Endodermal cell (in vitro differentiated cells): ENCODE results near the gene CNPY3. TPM values are rescaled to one million over a fixed set of nuclear protein-coding genes. Genes with fewer than 3 reads are reported as not detected.
"Not testable (repeated sequence)": the region's sequence is repeated elsewhere in the genome, so short reads cannot be mapped to it uniquely, and the experiment has no call there.

Source experiments
- DNase-seq: peaks from one replicate; pipeline ENCODE4 v3.0.0-alpha.2; 2017
- H3K27ac ChIP-seq: 2 replicates; pipeline ENCODE4 v1.5.1; 2013; ENCODE audit warnings: mild to moderate bottlenecking, low read depth, low read length, moderate library complexity
- H3K27me3 ChIP-seq: 2 replicates; pipeline ENCODE4 v1.6.1; 2013; ENCODE audit warnings: mild to moderate bottlenecking, low read length, moderate library complexity; ENCODE audit not compliant: insufficient read depth, control insufficient read depth, poor library complexity, severe bottlenecking
- H3K36me3 ChIP-seq: 2 replicates; pipeline ENCODE4 v1.7.0; 2013; ENCODE audit warnings: mild to moderate bottlenecking, low read length, moderate library complexity; ENCODE audit not compliant: control insufficient read depth, insufficient read depth
- H3K4me1 ChIP-seq: one replicate; pipeline ENCODE4 v1.7.0; 2013; ENCODE audit warnings: low read length; ENCODE audit not compliant: control insufficient read depth, insufficient read depth
- H3K4me3 ChIP-seq: 2 replicates; pipeline ENCODE4 v1.5.1; 2013; ENCODE audit warnings: mild to moderate bottlenecking, low read length, moderate library complexity
- H3K9ac ChIP-seq: 2 replicates; pipeline ENCODE4 v1.6.1; 2013; ENCODE audit warnings: mild to moderate bottlenecking, low read length, moderate library complexity; ENCODE audit not compliant: poor library complexity, severe bottlenecking; ENCODE audit errors: extremely low read depth
- H3K9me3 ChIP-seq: 2 replicates; pipeline ENCODE4 v1.6.1; 2013; ENCODE audit warnings: mild to moderate bottlenecking, low read length, moderate library complexity; ENCODE audit not compliant: control insufficient read depth
- H3K27ac Mint-ChIP-seq: 2 replicates; pipeline ENCODE4 v1.8.0; 2020; ENCODE audit warnings: mixed read lengths
- H3K27me3 Mint-ChIP-seq: 2 replicates; pipeline ENCODE4 v1.8.0; 2021; ENCODE audit warnings: mild to moderate bottlenecking, mixed read lengths; ENCODE audit not compliant: insufficient read depth
- H3K36me3 Mint-ChIP-seq: 2 replicates; pipeline ENCODE4 v1.8.0; 2020; ENCODE audit warnings: low read depth, mixed read lengths
- H3K4me1 Mint-ChIP-seq: 2 replicates; pipeline ENCODE4 v1.8.0; 2020; ENCODE audit warnings: mixed read lengths
- H3K4me3 Mint-ChIP-seq: 2 replicates; pipeline ENCODE4 v1.8.0; 2020; ENCODE audit warnings: mild to moderate bottlenecking, moderate library complexity, mixed read lengths
- H3K9me3 Mint-ChIP-seq: 2 replicates; pipeline ENCODE4 v1.8.0; 2020; ENCODE audit warnings: mild to moderate bottlenecking, mixed read lengths
- CTCF ChIP-seq: fragments of 200-600 bp; sonication (generic); conservative IDR thresholded peaks from 2 replicates; pipeline ENCODE4 v1.5.0; 2021; ENCODE audit warnings: antibody characterized with exemption, mild to moderate bottlenecking
- whole genome bisulfite sequencing, 2 experiments: methylation state at CpG; one replicate each; pipeline versions ENCODE4 v1.1.5 to v1.1.7; 2013; ENCODE audit warnings: missing lambda C conversion rate in 2 of 2, mixed read lengths in 1 of 2; ENCODE audit not compliant: insufficient coverage in 1 of 2, insufficient read length in 1 of 2; 5-methylcytosine and 5-hydroxymethylcytosine counted together
- total RNA-seq, 2 donors: library from RNA; stranded (reverse); fragmentation: NEBNext Ultra II Directional in 1 of 2; extraction: Animal tissue kit (Norgen Biotek cat#: 25700) in 1 of 2; gene quantifications; 2 replicates in 1 of 2; 3 replicates in 1 of 2; pipeline ENCODE4 v1.2.1, GENCODE V29; 2021

The CNPY3 gene
- total RNA-seq, 2 donors from 2014 or later: 72.7 to 73.6 TPM

GRCh38 chr6:42890311-42891198 lies 38.7 kb upstream of the CNPY3 start:
- no peaks in the 10 kb centered on the region for H3K9me3 ChIP-seq
- peaks cover 13% of the 10 kb centered on the region for H3K36me3 ChIP-seq
- H3K27me3 Mint-ChIP-seq: peaks cover 3% of the 10 kb centered on the region
- no peaks in the 10 kb centered on the region for H3K9me3 Mint-ChIP-seq
- WGBS, 2 experiments: 10 to 22% methylated on average over 38 to 63 of the region's 63 CpGs
- no peak for TF ChIP-seq CTCF
- peaks cover 4% of the 10 kb centered on the region for H3K4me1 ChIP-seq
- H3K27ac ChIP-seq: peak overlapping the region; percentile 84
- peak; percentile 98 for DNase-seq
- H3K4me3 Mint-ChIP-seq: peak overlapping the region; percentile 88
- H3K4me1 Mint-ChIP-seq: peaks cover 8% of the 10 kb centered on the region
- H3K27me3 ChIP-seq: no peaks in the 10 kb centered on the region
- peak overlapping the region; percentile 97 for H3K27ac Mint-ChIP-seq
- H3K4me3 ChIP-seq: peak overlapping the region; percentile 88
- peaks cover 26% of the 10 kb centered on the region for H3K36me3 Mint-ChIP-seq
- H3K9ac ChIP-seq: peak overlapping the region; percentile 83

GRCh38 chr6:42891199-42891722 lies 38.0 kb upstream of the CNPY3 start:
- peak overlapping the region; percentile 84 for H3K27ac ChIP-seq
- peak overlapping the region; percentile 83 for H3K9ac ChIP-seq
- H3K4me3 ChIP-seq: peak overlapping the region; percentile 88
- Mint-ChIP-seq H3K4me1 (peaks cover 8% of the 10 kb centered on the region), H3K4me3 (peak overlapping the region; percentile 88), H3K9me3 (no peaks in the 10 kb centered on the region), H3K36me3 (peaks cover 19% of the 10 kb centered on the region), H3K27ac (peak overlapping the region; percentile 97), H3K27me3 (peaks cover 3% of the 10 kb centered on the region)
- no peaks in the 10 kb centered on the region for H3K27me3 ChIP-seq
- no peak for DNase-seq
- H3K36me3 ChIP-seq: peaks cover 7% of the 10 kb centered on the region
- peaks cover 4% of the 10 kb centered on the region for H3K4me1 ChIP-seq
- no peak for TF ChIP-seq CTCF
- WGBS, 2 experiments: 87 to 89% methylated on average over 16 to 17 of the region's 17 CpGs
- no peaks in the 10 kb centered on the region for H3K9me3 ChIP-seq

DNA sequence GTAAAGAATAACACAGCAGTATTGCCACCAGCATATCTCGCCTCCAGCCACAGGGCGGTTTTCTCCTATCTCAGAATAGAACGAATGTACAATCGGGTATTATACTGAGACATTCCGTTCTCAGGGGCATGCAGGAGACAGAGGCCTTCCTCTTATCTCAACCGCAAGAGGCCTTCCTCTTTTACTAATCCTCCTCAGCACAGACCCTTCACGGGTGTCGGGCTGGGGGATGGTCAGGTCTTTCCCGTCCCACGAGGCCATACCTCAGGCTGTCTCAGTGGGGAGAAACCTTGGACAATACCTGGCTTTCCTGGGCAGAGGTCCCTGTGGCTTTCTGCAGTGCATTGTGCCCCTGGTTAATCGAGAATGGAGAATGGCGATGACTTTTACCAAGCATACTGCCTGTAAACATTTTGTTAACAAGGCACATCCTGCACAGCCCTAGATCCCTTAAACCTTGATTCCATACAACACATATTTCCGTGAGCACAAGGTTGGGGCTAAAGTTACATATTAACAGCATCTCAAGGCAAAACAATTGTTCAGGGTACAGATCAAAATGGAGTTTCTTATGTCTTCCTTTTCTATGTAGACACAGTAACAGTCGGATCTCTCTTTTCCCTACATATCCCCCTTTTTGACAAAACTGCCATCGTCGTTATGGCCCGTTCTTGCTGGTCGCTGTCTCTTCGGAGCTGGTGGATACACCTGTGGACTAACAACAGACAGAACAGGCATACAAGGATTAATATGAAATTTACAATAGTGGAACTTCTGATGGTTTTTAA lies 35.0 kb upstream of the CNPY3 start:
- not testable (repeated sequence) for H3K27me3 ChIP-seq, H3K9me3 Mint-ChIP-seq, H3K27ac ChIP-seq, H3K4me1 ChIP-seq, H3K9me3 ChIP-seq, DNase-seq, H3K27me3 Mint-ChIP-seq, H3K9ac ChIP-seq, H3K36me3 Mint-ChIP-seq, H3K4me3 Mint-ChIP-seq, H3K4me3 ChIP-seq, H3K36me3 ChIP-seq
- Mint-ChIP-seq H3K4me1 (peaks cover 13% of the 10 kb centered on the region), H3K27ac (peak overlapping the region; percentile 28)
- WGBS, 2 experiments: 76 to 77% methylated on average over 11 to 19 of the region's 19 CpGs
